GM18907 (cell line): Measurements from ENCODE around the gene NOXO1.
"Not testable (repeated sequence)": the region's sequence is repeated elsewhere in the genome, so short reads cannot be mapped to it uniquely, and the experiment has no call there.

Experiments used
- ATAC-seq: cut with Tn5 transposase; IDR thresholded peaks from one replicate; pipeline ENCODE4 v1.9.1; 2021; ENCODE audit warnings: mild to moderate bottlenecking, moderate library complexity; ENCODE audit not compliant: unreplicated experiment

NOXO1 gene

DNA sequence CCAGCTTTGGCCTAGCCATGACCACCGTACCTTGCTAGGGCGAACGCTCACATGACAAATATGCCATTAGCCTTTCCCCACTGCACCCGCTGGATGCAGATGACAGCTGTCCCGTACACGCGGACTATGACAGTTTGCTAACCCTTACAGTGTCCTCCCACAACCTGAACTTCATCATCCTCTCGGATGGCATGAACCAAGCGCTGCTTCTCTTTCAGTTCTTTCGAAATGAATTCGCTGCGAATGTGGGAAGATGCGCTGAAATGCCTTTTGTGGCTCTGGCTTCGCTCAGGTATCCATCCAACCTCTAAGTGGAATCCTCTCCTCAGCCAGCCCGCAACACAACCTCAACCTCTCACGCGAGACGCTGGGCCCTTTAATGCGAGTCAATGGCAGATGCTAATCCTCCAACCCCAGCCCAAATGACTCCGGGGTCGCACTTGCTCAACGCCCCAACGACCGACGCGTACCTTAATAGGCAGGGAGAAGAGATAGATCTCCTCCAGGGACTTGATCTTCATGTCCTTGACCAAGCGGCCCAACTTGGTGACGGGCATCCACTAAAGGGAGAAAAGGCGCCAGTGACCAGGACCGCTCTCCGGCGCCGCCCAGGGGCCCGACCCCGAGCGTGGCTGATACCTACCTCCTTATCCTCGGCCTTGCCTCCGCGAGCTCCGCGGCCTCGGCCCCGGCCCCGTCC lies 17.3 kb downstream of the NOXO1 start:
- peak; percentile 18 for ATAC-seq

DNA sequence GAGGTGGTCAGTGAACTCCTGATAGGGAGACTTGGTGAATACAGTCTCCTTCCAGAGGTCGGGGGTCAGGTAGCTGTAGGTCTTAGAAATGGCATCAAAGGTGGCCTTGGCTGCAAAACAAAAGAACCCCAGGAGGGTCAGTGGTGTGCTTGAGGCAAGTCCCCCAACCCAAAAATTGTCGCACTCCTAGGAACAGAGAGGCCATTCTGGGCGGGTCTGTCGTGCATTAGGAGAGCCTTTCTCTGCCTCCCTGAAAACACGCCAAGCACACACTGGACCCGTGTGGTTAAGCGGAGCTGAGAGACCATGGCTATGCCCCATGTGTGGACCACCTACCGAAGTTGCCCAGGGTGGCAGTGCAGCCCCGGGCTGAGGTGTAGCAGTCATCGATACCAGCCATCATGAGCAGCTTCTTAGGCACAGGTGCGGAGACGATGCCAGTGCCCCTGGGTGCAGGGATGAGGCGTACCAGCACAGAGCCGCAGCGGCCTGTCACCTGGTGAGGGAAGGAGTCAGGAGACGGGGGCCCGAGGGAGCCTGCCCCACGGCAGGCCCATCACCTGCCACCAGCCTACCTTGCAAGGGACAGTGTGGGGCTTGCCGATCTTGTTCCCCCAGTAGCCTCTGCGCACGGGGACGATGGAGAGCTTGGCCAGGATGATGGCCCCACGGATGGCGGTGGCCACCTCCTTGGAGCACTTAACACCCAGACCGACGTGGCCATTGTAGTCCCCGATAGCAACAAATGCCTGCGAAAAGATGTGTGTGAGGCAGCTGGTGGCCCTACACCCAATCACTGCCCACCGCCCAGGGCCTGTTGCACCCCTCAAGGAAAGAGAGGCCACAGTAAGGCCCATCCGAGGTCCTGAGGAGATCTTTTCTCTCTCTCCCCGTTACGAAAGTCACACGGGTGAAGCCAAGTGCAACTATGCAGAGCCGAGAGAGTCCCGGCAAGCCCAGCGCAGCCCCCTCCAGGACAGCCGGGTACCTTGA lies 18.8 kb downstream of the NOXO1 start:
- not testable (repeated sequence) for ATAC-seq

DNA sequence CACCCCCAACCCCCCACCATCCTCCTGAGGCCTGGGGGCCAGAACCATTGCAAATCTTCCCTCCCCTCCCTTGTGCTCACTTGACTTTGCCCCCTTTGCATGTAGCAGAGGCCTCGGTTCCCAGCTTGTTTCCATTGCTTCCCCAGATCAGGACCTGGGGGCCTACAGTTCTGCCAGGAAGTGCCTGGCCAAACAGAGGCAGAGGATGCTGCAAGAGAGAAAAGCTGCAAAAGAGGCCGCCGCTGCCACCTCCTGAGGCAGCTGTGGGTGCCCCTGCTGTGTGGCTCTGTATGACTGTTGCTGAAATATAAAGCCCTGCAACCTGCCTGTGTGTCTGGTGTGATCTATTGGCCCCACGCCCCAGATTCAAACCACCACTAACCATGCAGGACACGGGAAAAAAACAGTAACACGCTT lies 19.6 kb downstream of the NOXO1 start:
- ATAC-seq: no peak

DNA sequence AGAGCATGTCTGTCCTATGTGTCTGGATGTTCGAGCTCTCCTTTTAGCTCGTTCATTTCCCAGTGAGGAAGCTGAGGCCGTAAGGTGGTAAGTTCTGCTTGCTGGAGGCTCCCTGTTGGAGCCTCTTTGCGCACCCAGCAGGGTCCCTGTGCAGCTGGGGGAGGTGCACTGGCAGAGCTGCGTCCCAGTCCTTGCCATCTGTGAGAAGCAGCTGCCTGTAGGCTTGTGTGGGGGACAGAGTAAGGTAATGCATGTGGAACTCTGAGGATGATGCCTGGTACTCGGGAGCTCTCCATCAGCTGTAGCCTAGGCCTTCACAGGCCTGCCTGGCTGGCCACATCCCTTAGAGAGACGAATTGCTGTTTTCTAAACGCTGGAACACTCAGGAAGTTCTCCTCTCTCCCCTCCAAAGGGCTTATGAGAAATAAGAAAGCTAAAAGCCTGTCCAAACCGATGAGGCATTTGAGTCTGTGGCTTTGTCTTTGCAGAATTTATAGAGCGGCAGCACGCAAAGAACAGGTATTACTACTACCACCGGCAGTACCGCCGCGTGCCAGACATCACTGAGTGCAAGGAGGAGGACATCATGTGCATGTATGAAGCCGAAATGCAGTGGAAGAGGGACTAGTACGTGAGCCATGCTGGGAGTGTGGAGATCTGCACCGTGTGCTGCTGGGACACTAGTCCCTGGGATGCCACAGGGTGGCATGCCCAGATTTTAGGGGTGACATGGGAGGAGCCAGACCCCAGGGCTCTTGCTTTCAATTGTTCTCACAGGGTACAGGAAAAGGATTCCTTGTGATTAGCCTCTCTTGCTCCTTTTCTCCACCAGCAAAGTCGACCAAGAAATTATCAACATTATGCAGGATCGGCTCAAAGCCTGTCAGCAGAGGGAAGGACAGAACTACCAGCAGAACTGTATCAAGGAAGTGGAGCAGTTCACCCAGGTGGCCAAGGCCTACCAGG lies 20.3 kb downstream of the NOXO1 start:
- ATAC-seq: no peak

DNA sequence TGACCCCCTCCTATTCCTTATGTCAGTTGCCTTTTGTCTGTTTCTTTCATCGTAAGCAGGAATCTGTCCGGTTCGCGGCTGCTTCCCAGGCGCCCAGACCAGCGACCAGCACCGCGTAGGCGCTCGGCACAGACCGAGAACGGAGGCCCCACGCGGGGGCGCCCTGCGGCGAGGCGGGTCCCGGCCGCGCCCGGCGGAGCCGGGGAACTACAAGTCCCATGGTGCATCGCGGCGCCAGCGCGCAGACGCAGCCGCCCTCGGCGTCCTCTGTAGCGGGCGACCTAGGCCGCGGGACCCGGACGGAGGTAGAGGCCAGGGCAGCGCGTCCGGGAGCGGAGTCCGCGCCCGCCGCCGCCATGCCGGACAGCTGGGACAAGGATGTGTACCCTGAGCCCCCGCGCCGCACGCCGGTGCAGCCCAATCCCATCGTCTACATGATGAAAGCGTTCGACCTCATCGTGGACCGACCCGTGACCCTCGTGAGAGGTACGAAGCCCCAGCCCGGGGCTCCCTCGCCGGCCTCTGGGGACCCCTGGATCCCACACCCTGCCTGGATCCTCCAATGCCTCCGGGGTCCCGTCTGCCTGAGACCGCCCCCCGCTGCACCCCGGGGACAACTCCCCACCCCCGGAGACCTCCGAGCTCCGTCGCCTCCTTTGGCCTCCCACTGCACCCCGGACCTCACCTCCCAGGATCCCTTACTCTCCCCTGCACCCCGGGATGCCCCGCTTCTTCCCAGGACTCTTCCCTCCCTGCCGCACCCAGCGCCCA lies 21.8 kb downstream of the NOXO1 start, which contains the start of gene NDUFB10:
Gene NDUFB10, plus strand, starts transcription at position 270 of the 771 bp plus-strand sequence. Its CDS starts 87 bp downstream, at position 357.
- peak; percentile 75 for ATAC-seq

DNA sequence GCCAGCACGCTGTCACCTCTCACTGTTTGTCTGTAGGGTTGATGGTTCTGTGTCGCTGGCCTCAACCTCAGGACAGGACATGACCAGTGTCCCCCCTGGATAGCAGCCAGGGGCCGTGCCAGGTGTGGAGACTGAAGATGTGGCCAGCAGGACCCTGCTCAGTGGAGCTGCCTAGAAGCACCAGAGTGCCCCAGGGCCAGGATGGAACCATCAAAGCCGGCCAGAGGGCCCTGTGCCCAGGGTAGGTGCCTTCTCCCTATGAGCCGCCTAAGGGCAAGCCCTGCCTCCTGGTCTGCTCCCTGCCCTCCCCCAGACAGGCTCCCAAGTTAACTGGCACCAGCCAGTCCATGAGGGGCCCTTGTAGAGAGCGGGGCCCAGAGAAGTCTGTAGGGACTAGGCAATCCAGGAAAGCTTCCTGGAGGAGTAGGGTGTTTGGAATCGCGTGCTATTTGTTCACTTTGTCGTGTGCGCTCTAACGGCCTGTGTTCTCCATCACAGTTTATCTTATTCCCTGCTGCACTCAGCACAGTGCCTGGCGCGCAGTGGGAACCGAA lies 22.5 kb downstream of the NOXO1 start:
- peak; percentile 1 for ATAC-seq

DNA sequence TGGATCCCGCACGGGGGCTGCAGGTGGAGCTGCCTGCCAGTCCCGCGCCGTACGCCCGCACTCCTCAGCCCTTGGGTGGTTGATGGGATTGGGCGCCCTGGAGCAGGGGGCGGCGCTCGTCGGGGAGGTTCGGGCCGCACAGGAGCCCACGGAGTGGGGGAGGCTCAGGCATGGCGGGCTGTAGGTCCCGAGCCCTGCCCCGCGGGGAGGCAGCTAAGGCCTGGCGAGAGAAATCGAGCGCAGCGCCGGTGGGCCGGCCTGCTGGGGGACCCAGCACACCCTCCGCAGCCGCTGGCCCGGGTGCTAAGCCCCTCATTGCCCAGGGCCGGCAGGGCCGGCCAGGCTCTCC lies 23.2 kb downstream of the NOXO1 start:
- not testable (repeated sequence) for ATAC-seq

DNA sequence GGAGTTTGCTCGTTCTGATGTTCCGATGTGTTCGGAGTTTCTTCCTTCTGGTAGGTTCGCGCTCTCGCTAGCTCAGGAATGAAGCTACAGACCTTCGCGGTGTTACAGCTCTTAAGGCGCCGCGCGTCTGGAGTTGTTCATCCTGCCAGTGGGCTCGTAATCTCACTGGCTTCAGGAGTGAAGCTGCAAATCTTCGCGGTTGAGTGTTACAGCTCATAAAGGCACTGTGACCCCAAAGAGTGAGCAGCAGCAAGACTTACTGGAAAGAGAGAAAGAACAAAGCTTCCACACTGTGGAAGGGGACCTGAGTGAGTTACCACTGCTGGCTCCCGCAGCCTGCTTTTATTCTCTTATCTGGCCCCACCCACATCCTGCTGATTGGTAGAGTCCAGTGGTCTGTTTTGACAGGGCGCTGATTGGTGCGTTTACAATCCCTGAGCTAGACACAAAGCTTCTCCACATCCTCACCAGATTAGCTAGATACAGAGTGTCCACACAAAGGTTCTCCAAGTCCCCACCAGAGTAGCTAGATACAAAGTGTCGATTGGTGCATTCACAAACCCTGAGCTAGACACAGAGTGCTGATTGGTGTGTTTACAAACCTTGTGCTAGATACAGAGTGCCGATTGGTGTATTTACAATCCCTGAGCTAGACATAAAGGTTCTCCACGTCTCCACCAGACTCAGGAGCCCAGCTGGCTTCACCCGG lies 23.7 kb downstream of the NOXO1 start:
- not testable (repeated sequence) for ATAC-seq

DNA sequence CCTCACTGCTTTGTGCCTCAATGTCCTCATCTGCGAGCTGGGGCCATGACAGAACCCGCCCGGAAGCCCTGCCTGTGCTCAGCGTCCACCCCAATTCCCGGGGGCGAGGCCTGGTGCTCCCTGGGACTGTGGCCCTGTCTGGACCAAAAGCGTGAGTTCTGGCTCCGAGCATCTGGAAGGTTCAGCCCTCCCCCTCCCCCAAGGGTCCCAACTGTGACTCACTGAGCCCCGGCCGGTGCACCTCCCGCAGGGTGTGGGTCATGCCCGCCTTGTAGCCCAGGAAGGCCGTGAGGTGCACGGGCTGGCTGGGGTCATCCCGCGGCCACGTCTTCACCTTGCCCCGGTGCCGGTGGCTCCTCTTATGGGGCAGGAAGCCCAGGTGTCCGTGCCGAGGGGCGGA lies 27.5 kb downstream of the NOXO1 start:
- no peak for ATAC-seq

DNA sequence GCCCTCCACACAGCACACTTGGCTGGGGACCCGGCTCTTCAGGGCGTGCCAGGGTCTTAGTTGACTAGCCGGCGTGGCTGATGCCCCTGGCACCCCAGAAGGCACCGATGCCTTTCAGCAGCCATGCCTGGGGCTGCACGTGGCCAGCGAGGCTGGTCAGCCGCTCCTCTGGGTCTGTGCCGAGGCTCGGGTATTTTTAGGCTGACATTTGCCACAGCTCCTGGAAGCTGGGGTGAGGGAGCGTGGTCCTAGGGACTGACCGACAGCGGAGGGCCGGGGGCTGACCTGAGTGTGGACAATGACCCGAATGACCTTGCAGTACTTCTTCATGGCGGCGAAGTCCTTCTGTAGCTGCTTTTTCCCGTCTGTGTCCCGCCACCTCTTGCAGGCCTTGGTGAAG lies 30.7 kb downstream of the NOXO1 start:
- ATAC-seq: no peak

DNA sequence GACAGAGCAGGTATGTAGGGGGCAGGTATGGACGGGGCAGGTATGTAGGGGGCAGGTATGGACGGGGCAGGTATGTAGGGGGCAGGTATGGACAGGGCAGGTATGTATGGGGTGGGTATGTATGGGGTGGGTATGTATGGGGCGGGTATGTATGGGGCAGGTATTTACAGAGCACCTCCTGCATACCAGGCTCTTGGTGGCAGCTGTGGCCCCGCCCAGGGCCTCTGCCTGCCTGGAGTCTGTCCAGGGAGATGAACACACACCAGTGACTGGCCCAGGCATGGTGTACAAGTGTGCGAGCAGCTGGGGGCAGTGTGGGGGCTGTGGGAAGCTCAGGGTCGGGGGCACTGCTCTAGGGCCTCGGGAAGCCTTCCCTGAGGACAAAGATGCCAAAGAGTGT lies 31.2 kb downstream of the NOXO1 start:
- no peak for ATAC-seq

DNA sequence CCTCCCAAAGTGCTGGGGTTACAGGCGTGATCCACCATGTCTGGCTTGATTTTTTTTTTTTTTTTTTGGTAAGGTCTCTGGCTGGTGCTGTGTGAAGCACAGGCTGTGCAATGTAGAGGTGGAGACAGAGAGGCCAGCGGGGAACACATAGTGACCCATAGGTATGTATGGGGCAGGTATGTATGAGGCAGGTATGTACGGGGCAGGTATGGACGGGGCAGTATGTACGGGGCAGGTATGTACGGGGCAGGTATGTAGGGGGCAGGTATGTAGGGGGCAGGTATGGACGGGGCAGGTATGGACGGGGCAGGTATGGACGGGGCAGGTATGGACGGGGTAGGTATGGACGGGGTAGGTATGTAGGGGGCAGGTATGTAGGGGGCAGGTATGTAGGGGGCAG lies 31.8 kb downstream of the NOXO1 start:
- no peak for ATAC-seq

DNA sequence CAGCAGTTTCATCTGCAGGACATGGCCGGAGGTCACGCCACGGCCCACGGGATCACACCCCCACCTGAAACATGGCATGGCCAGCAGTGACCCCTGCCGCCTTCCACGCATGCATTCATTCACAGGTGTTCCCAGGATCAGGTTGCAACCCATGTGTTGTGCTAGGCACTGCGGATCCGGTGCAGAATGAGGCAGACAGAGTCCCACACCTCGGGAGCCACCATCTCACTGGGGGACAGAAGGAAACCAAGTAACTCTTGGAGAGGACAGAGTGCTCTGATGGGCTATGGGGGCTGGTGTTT lies 33.9 kb downstream of the NOXO1 start:
- ATAC-seq: no peak

DNA sequence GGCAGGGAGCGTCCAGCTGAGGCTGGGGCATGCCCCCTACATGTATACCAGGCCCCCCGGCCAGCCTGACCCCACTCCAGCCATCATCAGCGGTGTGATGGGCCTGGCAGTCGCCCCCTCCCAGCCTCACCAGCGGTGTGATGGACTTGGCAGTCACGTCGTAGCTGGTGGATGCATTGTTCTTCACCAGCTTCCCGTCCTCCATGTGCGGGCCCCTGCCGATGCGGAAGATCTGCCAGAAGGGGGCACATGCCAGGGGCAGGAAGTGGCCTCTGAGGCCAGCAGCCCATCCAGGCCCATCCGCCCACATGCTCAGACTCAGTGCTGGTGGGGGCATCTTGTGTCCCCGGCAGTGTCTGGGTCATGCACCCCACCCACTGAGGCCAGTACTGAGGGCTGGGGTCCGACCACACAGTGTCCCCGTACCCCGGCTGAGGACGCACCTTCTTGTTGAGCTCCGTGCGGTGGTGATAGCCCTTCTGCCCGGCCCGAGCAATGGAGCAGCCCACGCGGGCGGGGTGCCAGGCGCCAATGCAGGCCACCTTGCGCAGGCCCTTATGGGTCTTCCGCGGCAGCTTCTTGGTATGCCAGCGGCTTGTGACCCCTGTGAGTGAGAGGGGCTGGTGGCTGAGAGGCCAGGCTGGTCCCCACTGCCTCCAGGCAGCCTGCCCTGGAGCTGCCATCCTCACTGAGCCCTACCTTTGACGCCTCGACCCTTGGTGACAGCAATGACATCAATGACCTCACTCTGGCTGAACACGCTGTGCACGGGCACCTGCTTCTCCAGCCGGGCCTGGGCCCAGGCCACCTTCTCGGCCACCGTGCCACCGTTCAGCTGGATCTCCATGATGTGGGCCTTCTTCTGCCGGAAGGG lies 34.5 kb downstream of the NOXO1 start:
- no peak for ATAC-seq

DNA sequence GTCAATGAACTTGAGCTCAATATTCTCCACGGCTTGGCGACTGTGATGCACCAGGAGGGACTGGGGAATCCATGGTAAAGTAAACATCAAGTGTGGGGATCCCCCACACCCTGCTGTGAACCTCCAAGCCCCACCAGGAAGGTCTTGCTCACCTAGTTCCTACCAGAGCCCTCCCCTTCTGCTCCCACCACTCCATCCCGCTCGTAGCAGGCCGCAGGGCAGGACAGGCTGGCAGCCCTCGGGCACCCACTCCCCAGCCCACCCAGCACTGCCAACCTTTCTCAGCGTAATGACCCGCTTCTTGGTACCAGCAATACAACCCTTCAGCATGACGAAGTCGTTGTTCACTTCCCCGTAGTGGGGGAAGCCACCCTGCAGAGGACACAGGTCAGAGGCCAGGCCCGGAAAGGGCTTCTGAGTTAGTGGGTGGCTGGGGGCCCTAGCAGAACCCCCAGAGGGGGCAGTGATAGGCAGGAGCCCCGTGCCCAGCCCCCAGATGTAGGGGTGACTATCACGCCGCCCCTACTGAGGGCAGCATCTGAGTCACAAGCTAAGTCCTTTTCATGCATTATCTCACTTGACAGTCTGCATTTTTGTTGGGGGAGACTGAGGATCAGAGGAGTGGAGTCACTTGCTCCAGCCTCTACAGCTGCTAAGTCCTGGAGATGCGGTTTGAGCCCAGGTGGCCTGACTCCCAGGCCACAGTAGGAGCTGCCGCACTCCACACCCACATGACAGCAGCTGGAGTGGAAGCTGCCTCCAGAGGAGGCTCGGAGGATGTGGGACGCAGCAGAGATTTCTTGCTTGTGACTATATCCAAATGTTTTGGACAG lies 35.5 kb downstream of the NOXO1 start:
- ATAC-seq: no peak

DNA sequence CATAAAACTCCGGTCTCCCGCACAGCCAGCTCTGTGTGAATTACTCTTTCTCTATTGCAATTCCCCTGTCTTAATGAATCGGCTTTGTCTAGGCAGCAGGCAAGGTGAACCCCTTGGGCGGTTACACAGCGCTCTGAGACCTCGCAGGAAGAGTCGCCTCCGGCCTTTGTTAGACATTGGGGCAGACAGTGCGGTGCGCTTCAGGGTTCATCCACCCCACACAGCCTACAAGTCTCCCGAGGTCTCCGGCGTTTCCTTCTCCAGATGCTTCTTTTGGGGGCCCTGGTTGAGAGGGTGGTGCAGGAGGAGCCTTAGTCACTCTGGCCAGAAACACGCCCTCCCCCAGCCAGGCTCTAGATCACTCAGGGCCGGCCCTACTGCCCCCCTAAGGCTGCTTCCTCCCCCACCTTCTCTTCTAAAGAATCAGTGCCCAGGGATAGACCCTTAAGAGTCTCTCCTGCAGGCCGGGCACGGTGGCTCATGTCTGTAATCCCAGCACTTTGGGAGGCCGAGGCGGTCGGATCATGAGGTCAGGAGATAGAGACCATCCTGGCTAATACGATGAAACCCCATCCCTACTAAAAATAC lies 36.6 kb downstream of the NOXO1 start:
- ATAC-seq: no peak
